Fibroblast of skin of left biceps (primary cell): ENCODE measurements around the gene NOL7.

Experiments
- DNase-seq, 2 experiments: peaks; one replicate each; pipeline ENCODE4 v3.0.0-alpha.2; 2013; ENCODE audit warnings: low read depth in 2 of 2

Gene NOL7

GRCh38 chr6:13654496-13654895, 39.4 kb downstream of the NOL7 start:
- DNase-seq: no peak

- DNase-seq: no peak
Observed at GRCh38 chr6:13655700-13656099, 40.6 kb downstream of the NOL7 start.

GRCh38 chr6:13660273-13660672, 45.1 kb downstream of the NOL7 start:
- DNase-seq: no peak

- DNase-seq: no peak
Observed at GRCh38 chr6:13660893-13661292, 45.8 kb downstream of the NOL7 start.

- no peak for DNase-seq
Observed at GRCh38 chr6:13661647-13662046, 46.5 kb downstream of the NOL7 start.

- no peak for DNase-seq
Observed at GRCh38 chr6:13662651-13663334, 47.7 kb downstream of the NOL7 start.

- no peak for DNase-seq
Observed at GRCh38 chr6:13663986-13664385, 48.9 kb downstream of the NOL7 start.

- DNase-seq: peak in 1 of 2 experiments; percentile 3
Observed at GRCh38 chr6:13664703-13665352, 49.7 kb downstream of the NOL7 start.

- no peak for DNase-seq
Observed at GRCh38 chr6:13666194-13667105, 51.3 kb downstream of the NOL7 start.

- no peak for DNase-seq
Observed at GRCh38 chr6:13667655-13668054, 52.5 kb downstream of the NOL7 start.

GRCh38 chr6:13668291-13668928, 53.3 kb downstream of the NOL7 start:
- no peak for DNase-seq

GRCh38 chr6:13669476-13669875, 54.3 kb downstream of the NOL7 start:
- DNase-seq: no peak
